ENCODE measurements around the gene BMPR1A.

BMPR1A gene

DNA sequence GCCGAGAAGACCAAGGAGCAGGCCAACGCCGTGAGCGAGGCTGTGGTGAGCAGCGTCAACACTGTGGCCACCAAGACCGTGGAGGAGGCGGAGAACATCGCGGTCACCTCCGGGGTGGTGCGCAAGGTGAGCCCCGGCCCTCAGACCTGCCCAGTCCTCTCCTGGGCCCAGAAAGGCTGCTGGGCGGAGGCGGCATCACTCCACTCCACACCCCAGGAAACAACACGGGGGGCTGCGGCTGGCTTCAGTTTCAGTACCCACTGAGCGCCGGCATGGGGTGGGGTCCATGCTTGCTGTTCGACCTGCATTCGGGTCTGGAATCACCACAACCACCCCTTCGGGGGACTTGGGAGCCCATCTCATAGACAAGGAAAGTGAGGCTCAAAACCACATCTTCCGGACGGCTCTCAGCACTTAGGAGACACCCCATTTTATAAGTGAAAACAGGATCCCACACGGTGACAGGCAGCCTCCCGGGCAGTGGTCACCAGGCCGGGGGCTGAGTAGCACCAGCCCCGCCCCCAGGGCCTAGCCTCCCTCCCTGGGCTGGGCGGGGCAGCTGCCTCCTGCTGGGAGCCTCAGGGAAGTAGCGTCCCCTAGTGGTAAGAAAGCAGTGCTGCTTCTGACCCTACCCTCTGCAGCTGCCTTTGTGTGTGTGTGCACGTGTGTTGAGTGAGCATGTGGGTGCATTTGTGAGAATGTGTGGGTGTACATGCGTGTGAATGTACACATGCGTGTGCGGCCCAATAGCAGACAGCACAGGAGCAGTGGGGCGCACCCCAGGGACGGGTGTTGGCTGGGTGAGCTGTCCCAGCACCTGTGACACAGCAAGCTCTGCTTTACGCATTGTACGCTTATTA is 203.8 kb downstream of the BMPR1A start:
- intact Hi-C loops (cut with DNase I): no loop called here

DNA sequence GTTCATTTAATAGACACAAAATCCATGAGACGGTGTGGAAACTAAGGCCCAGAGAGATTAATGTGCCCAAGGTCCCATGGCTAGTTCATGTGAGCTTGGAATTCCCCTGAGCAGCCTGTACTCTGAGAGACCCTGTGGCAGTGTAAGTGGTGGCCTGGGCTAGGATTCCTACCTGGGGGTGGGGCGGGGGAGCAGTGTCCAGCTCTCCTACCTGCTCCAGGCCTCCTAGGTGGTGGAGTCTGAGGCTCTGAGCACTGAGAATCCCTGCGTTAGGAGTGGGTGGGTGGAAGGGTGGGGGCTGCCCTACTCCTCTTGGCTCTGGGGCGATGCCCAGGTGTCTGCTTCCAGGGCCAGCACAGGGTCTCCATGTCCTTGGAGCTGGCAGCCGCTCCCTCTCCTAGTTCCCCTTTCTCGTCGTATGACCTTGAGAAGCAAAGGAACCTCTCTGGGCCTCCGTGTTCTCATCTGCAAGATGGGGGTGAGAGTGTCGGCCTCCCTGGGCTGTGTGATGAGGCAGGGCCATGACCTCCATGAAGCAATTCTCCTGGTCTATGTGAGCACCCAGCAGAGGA is 204.5 kb downstream of the BMPR1A start:
- peak in 1 of 10 donors; percentile 5 for DNase-seq
- intact Hi-C loops (cut with DNase I): no loop called here

More for the DNA sequence above, 203.8 kb downstream of the BMPR1A start:
- peak in 4 of 10 donors; percentile 9 to 88 (median 63) for DNase-seq

DNA sequence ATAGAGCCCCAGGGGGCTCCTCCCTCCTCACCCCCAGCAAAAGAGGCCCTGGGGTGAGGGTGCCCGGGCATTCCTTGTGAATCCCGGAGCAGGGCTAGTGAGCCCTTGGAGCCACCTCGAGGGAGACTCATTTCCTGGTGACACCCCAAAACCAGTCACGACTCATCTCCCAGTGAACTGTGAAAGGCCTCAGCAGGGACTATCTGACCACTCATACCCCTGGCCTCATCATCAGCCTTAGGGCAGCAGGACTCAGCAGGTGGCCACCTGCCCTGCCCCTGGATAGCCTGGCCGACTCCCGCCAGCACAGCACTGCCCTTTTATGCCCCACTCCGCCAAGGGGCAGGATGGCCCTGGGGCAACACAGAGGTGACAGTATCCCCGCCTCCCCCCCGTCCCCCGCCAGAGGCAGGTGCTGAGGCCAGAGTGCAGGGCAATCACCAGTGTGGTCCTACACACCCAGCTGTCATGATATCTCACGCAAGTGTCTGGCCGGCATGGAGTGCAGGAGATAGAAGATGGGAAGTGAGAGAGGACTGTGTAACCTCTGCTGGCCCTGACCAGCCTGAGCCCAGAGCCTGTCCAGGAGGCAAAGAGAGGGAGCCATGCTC is 205.2 kb downstream of the BMPR1A start:
- intact Hi-C loops (cut with DNase I): no loop called here
- peak in 3 of 10 donors; percentile 55 to 84 (median 59) for DNase-seq

DNA sequence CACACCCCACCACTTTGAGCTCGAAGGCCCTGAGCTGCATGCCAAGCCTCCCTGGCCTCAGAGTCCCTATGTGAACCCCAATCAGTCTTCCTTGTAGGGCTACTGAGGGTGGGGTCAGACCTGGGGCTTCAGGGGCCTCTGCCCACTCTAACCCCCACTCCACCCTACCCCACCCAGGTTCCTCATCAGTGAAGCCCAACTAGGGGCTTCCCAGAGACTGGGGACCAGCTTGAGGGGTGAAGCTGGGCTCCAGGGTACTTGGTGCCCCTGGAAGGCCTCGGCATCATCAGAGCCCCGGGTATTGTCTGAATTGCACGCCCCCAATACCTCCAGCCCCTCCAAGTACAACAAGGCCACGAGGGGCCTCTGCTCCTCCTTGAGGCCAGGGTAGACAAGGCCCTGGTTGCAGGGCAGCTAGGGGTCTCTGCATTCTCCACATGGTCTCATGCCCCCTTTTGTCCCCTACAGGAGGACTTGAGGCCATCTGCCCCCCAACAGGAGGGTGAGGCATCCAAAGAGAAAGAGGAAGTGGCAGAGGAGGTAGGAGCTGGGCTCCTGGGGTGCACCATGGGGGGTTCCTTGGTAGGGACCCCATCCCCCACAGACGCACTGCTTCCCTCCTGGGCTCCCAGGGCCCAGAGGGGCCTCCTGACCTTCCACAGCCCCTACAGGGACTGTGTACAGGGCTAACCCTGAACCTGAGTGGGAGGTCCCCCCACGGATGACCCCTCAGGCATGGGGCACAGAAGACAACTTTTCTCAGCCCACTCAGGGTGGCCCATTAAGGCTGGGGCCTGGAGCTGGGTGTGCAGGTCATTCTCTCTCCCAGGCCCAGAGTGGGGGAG is 205.9 kb downstream of the BMPR1A start:
- peak in 2 of 10 donors; percentile 39 to 52 for DNase-seq
- intact Hi-C loops (cut with DNase I): no loop called here

DNA sequence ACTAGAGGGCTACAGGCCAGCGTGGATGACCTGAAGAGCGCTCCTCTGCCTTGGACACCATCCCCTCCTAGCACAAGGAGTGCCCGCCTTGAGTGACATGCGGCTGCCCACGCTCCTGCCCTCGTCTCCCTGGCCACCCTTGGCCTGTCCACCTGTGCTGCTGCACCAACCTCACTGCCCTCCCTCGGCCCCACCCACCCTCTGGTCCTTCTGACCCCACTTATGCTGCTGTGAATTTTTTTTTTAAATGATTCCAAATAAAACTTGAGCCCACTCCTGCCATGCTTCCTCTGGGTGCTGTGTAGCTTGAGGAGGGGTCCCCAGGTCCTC is 206.5 kb downstream of the BMPR1A start:
- intact Hi-C loops (cut with DNase I): no loop called here

DNA sequence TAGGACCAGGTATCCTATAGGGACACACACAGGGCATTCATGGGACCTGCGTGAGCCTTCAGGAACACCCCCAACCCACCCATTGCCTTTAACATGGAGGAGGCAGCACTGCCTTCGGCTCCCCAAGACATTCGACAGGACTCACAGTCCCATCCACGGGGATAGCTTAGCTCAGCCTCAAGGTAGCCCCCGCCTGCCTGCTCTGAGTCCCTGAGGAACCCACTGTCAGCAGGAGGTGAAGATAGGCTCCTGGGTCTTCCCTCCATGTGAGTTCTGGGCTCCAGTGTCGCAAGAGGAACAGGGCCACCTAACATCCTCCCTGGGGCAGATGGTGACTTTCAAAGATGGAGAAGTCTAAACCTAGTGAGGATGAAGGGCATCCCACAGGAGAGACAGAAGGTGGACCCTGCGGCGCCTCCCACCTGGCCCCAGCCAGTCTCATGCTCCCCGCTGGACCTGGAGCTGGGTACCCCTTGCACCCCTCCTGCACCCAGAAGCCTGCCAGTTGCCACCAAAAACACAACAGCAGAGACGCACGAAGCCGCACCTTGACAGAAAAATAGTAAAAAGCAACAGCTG is 207.0 kb downstream of the BMPR1A start:
- intact Hi-C loops (cut with DNase I): no loop called here
- peak in 3 of 10 donors; percentile 39 to 60 (median 59) for DNase-seq

More for the DNA sequence above, 206.5 kb downstream of the BMPR1A start:
- DNase-seq: peak in 2 of 10 donors; percentile 40 to 57

DNA sequence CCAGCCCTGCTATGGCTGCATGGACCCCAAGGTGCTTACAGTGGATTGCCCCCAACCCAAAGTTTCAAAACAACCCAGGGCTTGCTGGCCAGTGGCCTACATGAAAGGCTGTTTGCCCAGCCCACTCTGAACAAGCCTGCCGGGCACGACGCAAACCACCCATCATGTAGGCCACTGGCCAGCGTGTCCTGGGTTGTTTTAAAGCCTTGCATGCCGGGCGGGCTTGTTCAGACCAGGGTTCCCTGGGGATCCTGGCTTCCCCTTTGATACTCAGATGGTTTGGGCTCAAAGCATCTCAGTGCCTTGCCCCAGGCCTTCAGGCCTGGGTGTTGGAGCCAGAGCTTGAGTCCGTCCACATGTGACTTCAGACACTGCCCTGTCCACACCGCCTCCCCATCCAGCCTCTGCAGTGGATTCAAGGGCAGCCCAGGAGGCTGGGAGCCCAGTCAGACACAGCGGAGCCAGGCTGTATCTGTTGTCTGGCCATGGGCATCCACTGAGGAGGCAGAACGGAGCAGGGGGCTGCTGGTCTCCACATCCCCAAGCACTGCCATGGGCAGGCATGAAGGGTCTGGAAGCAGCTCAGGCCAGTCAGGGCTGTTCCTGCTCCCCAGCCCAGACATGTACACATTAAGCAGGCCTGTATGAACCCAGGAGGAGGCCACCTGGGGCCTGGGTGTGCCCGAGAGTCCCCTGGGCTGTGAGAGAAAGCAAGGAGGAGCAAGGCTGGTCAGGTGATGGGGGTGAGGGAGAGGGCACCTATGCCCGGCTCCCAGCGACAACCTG is 207.8 kb downstream of the BMPR1A start:
- intact Hi-C loops (cut with DNase I): no loop called here
- peak in 3 of 10 donors; percentile 34 to 76 (median 65) for DNase-seq

DNA sequence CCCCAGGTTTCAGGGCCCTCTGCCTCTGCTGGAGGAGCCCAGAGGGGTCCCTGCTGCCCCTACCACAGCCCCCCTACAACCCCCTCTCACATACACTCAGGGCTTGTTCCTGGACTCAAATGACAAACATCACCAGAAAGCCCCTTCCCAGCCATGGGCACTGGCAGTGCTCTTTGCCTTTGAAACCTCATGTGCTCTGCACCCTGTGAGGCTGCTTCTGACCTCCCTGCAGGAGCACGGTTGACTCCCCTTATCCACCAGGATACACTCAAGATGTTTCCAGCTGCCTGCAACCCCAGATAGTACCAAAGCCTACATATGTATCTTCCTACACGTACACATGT is 208.4 kb downstream of the BMPR1A start:
- intact Hi-C loops (cut with DNase I): loop anchor here (5.0 kb wide), 1 partner anchor 132 kb away; the partner anchor contains the start of gene SHLD2
- peak in 2 of 10 donors; percentile 57 to 63 for DNase-seq

DNA sequence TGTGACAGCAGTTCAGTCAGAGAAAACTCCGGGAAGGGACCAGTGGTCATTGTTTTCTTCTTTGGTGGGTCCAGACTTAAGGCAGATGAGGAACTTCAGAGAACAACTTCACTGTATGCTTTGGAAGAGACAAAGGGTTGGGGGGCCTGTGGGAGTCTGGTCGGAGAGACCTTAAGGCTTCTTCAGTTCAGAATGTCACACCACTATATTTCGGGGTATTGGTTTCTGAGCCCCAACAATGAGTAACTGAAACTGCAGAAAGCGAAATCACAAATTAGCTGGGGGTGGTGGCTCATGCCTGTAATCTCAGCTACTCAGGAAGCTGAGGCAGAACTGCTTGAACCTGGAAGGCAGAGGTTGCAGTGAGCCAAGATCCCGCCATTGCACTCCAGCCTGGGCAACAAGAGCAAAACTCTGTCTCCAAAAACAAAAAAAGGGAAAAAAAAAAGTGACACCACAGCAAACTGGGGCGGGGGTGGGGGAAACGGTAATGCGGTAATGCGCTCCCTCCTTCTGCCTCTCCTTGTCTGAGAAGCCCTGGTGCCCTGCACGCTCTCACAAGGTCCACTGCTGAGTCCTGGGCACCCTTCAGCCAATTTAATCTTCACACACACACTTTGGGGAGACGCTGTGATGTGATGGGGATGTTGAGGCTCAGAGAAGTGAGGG is 209.7 kb downstream of the BMPR1A start:
- intact Hi-C loops (cut with DNase I): loop anchor here (5.0 kb wide), 1 partner anchor 131 kb away; the partner anchor contains the start of gene SHLD2
- peak in 1 of 10 donors; percentile 40 for DNase-seq

DNA sequence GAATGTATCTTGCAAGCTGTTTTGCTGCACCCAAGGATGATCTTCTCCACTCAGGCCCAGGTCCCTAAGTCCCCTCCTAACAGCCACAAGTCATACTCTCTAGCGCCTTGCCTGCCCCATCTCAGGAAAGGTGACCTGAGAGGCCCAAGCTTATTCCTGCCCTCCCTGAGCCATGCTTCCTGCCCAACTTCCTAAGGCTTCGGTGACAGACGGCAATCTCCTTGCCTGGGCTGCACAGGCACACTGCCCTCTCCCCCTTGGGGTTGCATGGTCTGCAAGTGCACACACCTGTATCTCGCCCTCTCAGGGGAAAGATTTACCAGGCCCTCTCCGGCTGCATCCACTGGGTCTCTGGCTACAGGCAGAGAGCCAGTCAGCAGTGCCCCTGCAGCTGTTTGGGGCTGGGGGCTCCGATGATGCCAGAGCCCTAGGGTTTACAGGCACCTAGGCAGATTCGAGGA is 211.1 kb downstream of the BMPR1A start:
- intact Hi-C loops (cut with DNase I): loop anchor here (5.0 kb wide), 1 partner anchor 130 kb away; the partner anchor contains the start of gene SHLD2
- DNase-seq: peak in 2 of 10 donors; percentile 43 to 57

DNA sequence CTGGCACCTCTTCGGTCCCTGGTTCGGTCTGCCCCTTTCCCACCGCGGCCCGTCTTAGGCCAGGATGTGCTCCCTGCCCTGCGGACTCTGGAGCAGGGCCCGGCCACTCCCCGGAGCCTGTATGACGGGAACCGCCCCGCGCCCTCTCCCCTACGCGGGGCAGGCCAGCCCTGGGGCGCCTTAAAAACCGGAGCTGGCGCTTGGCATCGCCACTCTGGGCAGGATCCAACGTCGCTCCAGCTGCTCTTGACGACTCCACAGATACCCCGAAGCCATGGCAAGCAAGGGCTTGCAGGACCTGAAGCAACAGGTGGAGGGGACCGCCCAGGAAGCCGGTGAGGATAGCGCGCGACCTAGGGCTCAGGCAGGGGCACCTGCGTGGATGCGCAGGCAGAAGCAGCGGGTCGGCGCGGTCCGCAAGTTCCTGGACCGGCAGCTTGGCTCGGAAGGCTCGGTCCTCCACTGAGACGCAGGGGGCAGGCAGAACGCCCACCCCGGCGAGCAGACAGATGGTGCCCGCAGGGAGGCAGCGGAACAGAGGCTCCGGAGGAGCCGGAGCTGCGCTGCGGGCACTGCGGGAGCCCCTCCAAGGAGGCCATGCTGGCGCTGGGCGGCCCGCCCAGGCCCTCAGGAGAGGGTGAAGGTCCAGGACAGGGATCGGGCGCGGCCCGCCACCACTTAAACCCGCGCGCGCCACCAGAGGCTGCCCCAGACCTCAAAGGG is 212.0 kb downstream of the BMPR1A start, which contains the start of gene ADIRF:
TSS of gene ADIRF (plus strand) at position 212 of the 723 bp plus-strand sequence. CDS start at position 275, 63 bp downstream.
- peak in 2 of 10 donors; percentile 80 to 86 for DNase-seq
- intact Hi-C loops (cut with DNase I): loop anchor here (5.0 kb wide), 1 partner anchor 129 kb away; the partner anchor contains the start of gene SHLD2

DNA sequence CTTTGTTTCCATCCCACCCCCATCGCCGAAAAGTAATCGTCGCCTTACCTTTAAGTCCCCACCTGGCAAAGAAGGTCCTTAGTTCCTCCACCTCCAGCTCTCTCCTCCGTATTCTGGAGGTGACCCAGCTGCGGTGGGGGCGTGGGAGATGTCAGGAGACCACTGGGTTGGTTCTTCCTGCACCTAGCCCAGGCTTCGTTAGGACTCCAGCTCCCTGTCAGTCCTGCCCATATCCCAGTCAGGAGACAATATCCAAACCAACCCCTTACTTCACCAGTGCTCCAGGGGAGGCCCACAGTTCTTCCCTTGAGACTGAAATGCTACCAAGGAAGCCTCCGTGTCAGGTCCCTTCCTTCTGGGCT is 212.6 kb downstream of the BMPR1A start:
- DNase-seq: no peak
- intact Hi-C loops (cut with DNase I): loop anchor here (5.0 kb wide), 1 partner anchor 128 kb away; the partner anchor contains the start of gene SHLD2

DNA sequence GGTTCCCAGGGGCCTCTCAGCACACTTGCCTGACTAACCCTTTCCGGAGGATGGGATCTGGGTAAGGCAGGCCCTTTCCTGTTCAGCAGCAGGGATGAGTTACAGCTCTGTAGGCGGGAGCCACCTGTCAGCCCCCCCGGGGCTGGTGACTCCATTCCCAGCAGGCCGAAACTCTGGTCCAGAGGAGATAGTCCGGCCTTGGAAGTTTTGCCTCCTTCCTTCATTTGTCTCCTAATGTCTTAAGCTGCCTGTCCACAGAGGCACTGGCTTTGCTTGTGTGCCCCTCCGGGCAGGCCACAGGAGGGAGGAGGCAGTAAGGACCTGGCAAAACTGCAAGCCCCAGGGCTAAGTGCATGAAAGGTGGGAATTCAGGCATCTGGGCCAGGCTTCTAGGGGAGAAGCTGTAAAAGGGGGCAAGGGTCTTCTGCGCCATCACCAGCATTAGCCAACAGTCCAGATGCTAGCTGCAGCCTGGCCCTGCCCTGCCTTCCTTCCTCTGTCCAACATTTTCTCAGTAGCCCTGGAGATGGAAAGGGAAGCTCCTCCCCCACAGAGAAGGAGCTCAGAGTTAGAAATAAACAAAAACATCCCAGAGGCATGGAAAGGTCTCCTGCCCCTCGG is 213.1 kb downstream of the BMPR1A start:
- DNase-seq: peak in 3 of 10 donors; percentile 51 to 78 (median 51)
- intact Hi-C loops (cut with DNase I): loop anchor here (5.0 kb wide), 1 partner anchor 128 kb away; the partner anchor contains the start of gene SHLD2

DNA sequence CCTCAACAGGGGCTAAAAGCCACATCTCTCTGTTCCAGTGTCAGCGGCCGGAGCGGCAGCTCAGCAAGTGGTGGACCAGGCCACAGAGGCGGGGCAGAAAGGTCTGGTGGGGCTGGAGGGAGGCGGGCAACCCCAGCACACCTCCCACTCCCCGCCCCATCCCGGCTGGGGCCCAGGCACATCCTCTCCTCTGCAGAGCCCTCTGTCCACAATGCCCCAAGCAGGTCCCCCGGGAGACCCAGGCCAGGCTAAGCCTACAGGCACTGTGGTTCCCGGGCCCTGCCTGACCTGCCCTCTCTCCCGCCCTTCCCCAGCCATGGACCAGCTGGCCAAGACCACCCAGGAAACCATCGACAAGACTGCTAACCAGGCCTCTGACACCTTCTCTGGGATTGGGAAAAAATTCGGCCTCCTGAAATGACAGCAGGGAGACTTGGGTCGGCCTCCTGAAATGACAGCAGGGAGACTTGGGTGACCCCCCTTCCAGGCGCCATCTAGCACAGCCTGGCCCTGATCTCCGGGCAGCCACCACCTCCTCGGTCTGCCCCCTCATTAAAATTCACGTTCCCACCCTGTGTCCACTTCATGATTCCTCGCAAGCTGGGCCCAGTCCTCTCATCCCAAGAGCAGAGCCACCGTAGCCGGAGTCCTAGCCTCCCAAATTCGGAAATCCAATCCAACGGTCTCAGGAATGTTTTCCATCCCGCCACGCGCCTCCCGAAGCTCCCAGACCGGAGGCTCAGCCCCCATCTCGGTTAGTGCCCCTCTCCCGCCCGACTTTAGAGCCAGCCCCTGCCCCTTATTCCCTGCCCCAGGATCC is 214.0 kb downstream of the BMPR1A start:
- intact Hi-C loops (cut with DNase I): no loop called here
- DNase-seq: peak in 3 of 10 donors; percentile 70 to 83 (median 81)

DNA sequence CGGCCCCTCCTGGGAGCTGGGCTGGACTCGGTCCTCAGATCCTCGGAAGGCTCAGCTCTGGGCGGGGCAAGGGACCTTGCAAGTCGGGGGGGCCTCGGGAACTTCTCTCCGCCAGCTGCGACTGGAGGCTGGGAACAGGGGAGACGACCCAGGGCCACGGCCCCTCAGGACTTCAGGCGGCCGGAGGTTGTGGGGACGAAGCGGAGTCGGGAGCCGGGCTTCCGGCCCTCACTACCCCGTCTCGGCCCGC is 214.5 kb downstream of the BMPR1A start:
- intact Hi-C loops (cut with DNase I): no loop called here
- no peak for DNase-seq

DNA sequence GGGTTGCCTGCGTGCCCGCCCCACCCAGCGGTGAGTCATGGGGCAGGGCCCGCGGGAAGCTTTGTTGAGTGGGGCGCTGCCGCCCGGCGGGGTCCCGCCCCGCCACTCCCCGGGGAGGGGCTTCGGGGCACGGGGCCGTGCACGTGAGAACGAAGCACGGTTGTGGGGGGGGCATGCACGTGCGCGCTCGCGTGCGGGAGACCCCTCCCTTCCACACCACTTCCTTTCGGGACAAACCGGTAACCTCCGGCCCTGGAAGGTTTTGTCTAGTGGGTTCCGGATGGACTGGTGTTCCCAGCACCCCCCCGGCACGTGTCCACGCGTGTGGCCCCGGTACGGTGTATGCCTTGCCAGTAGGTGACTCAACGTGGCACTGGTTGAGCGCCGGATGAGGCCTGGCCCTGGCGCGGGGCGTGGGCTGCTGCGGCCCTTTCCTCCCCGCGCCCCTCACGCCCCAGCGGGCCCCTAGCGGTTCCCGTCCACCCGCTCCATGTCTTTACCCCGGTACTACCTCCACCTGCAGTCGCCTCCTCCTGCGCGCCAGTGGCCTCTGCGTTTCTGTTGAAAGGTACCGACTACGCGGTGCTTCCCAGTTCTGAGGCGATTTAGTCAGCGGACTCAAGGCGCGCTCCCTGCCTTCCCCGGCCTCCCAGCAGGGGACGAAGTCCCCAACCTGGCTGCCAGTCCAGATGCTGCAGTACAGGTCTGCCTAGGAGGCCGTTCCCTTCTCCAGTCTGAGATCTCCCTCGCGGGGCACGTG is 215.0 kb downstream of the BMPR1A start:
- intact Hi-C loops (cut with DNase I): no loop called here
- DNase-seq: peak in 6 of 10 donors; percentile 39 to 91 (median 70)
